HG03520 (cell line): Measurements from ENCODE around the gene RAB35.

ENCODE experiments used
- ATAC-seq: cut with Tn5 transposase; IDR thresholded peaks from one replicate; pipeline ENCODE4 v1.9.1; 2021; ENCODE audit warnings: mild to moderate bottlenecking, moderate library complexity; ENCODE audit not compliant: unreplicated experiment

RAB35 gene

GRCh38 chr12:120134307-120134980 lies 17.9 kb upstream of the RAB35 start:
- no peak for ATAC-seq

- ATAC-seq: peak; percentile 87
Observed at GRCh38 chr12:120132863-120133385, 16.4 kb upstream of the RAB35 start.

GRCh38 chr12:120132054-120132836 lies 15.7 kb upstream of the RAB35 start:
- ATAC-seq: no peak

- ATAC-seq: no peak
Observed at GRCh38 chr12:120131116-120131515, 14.6 kb upstream of the RAB35 start.

- ATAC-seq: no peak
Observed at GRCh38 chr12:120130011-120130410, 13.5 kb upstream of the RAB35 start.

- ATAC-seq: no peak
Observed at GRCh38 chr12:120126635-120127005, 10.1 kb upstream of the RAB35 start.

- no peak for ATAC-seq
Observed at GRCh38 chr12:120125792-120126634, 9.5 kb upstream of the RAB35 start.

- ATAC-seq: no peak
Observed at GRCh38 chr12:120125029-120125428, 8.5 kb upstream of the RAB35 start.

GRCh38 chr12:120121766-120122293 lies 5.3 kb upstream of the RAB35 start:
- peak; percentile 37 for ATAC-seq

GRCh38 chr12:120121343-120121742 lies 4.8 kb upstream of the RAB35 start:
- ATAC-seq: no peak

GRCh38 chr12:120119271-120119973 lies 2.9 kb upstream of the RAB35 start:
- ATAC-seq: no peak

- no peak for ATAC-seq
Observed at GRCh38 chr12:120118321-120119061, 1.9 kb upstream of the RAB35 start.

GRCh38 chr12:120117961-120118320 lies 1.4 kb upstream of the RAB35 start:
- ATAC-seq: no peak

GRCh38 chr12:120116792-120117651 lies 469 bp upstream of the RAB35 start:
- peak; percentile 43 for ATAC-seq

GRCh38 chr12:120115692-120116440 lies 687 bp downstream of the RAB35 start:
- ATAC-seq: peak; percentile 4

- ATAC-seq: no peak
Observed at GRCh38 chr12:120115066-120115465, 1.5 kb downstream of the RAB35 start.

- peak; percentile 61 for ATAC-seq
Observed at GRCh38 chr12:120110550-120111501, 5.7 kb downstream of the RAB35 start.
